ENCODE results near the gene BRD3OS.

BRD3OS gene

DNA sequence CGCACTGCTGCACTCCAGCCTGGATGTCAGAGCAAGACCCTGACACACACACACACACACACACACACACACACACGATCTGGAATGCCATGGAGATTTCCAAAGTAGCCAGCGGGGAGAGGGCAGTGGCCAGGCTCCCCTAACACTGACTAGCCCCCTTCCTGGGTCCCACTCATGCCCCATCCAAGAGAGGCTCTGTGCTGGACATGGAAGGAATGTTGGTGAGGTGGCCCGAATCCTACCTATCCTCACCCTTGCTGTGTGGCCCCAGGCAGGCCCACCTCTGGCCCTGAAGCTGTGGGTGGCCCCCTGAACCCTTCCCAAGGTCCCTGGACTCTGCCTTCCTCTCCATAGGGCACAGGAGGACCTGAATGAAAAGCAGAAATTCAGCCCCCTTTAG lies 35.3 kb downstream of the BRD3OS start:
- Histone ChIP-seq H3K9ac (ENCODE audit: low read depth, low read length) (no peak overlapping the region), H3K4me1 (ENCODE audit: control insufficient read depth, insufficient read depth, low read length) (peaks cover 1% of the 10 kb centered on the region), H3K36me3 (ENCODE audit: control insufficient read depth, insufficient read depth, low read length) (peaks cover 8% of the 10 kb centered on the region), H3K9me3 (ENCODE audit: control insufficient read depth, insufficient read depth, low read length) (no peaks in the 10 kb centered on the region), H3K4me3 (ENCODE audit: low read depth, low read length) (no peak overlapping the region), H3K27me3 (ENCODE audit: control insufficient read depth, insufficient read depth, low read length) (no peaks in the 10 kb centered on the region)

DNA sequence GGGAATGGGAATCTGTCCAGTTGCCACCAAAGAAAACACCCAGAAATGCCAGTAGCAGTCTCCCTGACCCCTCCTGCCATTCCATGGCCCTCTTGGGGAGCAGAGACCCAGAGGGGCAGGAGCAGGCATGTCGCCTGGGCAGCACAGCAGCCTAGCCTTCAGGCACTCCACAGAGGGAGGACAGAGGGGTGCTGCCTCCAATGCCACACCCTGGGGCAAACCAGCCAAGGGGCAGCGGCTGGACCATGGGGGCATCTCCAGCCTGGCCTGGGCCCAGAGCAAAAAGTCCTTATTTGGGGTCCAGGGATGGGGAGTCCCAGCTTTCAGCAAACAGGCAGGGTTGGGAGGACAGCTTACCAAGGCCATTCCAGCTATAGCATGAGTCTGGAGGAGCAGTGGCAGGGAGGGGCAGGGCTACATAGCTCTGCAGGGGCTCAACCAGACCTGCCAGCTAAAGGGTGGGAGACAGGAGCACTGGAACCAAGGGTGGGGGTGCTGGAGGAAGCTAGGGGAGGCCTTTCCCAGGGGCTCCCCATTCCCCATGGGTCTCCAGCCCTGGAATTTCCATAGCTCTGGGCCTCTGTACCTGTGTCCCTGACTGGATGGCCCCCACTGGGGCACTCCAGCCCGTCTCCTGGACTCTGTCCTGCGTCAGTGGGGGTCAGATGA lies 35.9 kb downstream of the BRD3OS start:
- H3K27me3 ChIP-seq (ENCODE audit: control insufficient read depth, insufficient read depth, low read length), result no peaks in the 10 kb centered on the region
- H3K4me1 ChIP-seq (ENCODE audit: control insufficient read depth, insufficient read depth, low read length), result peaks cover 4% of the 10 kb centered on the region
- no peak overlapping the region for H3K4me3 ChIP-seq (ENCODE audit: low read depth, low read length)
- no peak overlapping the region for H3K9ac ChIP-seq (ENCODE audit: low read depth, low read length)
- no peaks in the 10 kb centered on the region for H3K9me3 ChIP-seq (ENCODE audit: control insufficient read depth, insufficient read depth, low read length)
- H3K36me3 ChIP-seq (ENCODE audit: control insufficient read depth, insufficient read depth, low read length), result peaks cover 8% of the 10 kb centered on the region

DNA sequence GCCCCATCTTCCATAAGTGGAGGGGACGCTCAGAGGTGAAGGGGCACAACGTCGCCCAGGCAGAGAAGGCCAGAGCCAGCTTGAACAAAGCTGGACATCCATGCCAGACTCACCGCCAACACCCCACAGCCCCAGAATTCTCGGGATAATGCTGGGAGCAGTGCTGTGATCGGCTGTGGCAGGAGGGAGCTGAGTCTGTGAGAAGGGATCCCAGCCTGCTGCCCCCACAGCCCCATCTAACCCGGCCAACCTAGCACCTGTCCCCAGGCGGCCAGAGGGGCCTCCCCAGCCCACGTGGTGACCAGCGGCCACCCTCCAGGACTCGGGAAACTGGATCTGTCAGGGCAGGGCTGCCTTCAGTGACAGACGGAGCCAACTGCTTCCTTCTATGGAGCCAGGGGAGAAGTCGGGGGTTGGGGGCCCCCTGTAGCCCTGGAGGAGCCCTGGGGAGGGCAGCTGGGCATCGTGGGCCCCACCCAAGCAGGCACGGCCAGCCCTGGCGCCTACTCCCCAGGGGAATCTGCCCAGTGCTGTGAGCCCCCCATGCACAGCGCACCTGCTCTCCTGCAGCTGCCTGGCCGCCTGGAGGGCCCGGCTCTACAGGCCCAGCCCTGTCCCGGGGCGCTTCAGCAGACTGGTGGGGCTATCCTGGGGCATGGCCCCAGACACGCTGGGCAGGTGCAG lies 36.5 kb downstream of the BRD3OS start:
- Histone ChIP-seq H3K9ac (ENCODE audit: low read depth, low read length) (peak overlapping the region; percentile 47), H3K9me3 (ENCODE audit: control insufficient read depth, insufficient read depth, low read length) (no peaks in the 10 kb centered on the region), H3K4me3 (ENCODE audit: low read depth, low read length) (no peak overlapping the region), H3K27me3 (ENCODE audit: control insufficient read depth, insufficient read depth, low read length) (no peaks in the 10 kb centered on the region), H3K4me1 (ENCODE audit: control insufficient read depth, insufficient read depth, low read length) (peaks cover 4% of the 10 kb centered on the region), H3K36me3 (ENCODE audit: control insufficient read depth, insufficient read depth, low read length) (peaks cover 8% of the 10 kb centered on the region)

DNA sequence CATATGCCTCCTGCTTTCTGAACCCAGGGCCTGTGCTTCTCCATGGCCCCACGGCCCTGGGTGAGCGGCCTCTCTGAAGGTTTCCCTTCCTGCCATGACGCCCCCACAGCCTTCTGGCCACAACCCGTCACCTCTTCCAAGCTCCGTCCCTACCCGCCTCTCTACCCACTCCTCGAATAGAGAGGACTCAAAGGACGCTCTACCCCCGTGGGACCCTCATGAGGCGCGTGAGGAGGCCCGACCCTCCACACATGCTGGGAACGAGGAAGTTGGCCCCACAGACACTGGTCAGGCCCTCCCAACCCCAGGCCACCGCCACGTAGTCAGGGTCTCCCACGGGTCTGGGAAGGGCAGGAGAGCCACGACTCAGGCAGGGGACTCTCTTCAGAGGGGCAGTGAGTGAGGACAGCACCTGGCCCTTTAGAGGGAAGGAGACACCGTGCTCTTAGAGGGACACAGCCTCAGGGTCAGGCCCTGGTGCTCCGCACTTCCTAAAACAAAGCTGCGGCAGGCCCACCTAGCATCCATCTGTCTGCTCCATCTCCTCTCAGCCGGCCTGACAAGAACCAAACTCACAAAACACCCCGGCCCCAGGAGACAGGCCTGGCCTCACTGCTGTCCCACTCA lies 37.3 kb downstream of the BRD3OS start:
- H3K27me3 ChIP-seq (ENCODE audit: control insufficient read depth, insufficient read depth, low read length), result no peaks in the 10 kb centered on the region
- H3K36me3 ChIP-seq (ENCODE audit: control insufficient read depth, insufficient read depth, low read length), result peaks cover 5% of the 10 kb centered on the region
- H3K4me1 ChIP-seq (ENCODE audit: control insufficient read depth, insufficient read depth, low read length), result peaks cover 4% of the 10 kb centered on the region
- no peaks in the 10 kb centered on the region for H3K9me3 ChIP-seq (ENCODE audit: control insufficient read depth, insufficient read depth, low read length)
- peak overlapping the region; percentile 47 for H3K9ac ChIP-seq (ENCODE audit: low read depth, low read length)
- no peak overlapping the region for H3K4me3 ChIP-seq (ENCODE audit: low read depth, low read length)

DNA sequence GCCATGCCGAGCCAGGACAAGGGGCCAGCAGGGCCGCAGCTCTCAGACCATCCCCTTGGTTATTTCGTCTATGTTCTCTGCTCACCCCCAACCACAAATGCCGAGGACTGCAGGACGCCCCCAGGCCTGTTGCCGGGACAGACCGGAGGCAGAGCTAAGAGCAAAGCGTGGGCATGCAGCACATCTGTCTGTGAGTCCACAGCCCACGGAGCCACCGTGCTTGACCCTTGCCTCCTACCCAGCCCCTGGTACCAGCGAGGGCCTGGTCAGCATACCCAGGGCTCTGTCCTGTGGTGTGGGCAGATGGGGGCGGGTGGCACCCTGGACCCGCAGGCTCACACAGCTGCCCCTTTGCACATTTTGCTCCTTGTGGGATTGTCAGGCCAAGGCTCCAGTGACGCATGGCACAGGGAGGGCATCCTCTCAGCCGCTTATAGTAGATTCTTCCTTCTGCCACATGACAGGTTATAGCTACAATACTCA lies 37.8 kb downstream of the BRD3OS start:
- Histone ChIP-seq H3K9ac (ENCODE audit: low read depth, low read length) (peak overlapping the region; percentile 47), H3K27me3 (ENCODE audit: control insufficient read depth, insufficient read depth, low read length) (no peaks in the 10 kb centered on the region), H3K4me1 (ENCODE audit: control insufficient read depth, insufficient read depth, low read length) (peaks cover 4% of the 10 kb centered on the region), H3K9me3 (ENCODE audit: control insufficient read depth, insufficient read depth, low read length) (no peaks in the 10 kb centered on the region), H3K36me3 (ENCODE audit: control insufficient read depth, insufficient read depth, low read length) (peaks cover 5% of the 10 kb centered on the region), H3K4me3 (ENCODE audit: low read depth, low read length) (no peak overlapping the region)

DNA sequence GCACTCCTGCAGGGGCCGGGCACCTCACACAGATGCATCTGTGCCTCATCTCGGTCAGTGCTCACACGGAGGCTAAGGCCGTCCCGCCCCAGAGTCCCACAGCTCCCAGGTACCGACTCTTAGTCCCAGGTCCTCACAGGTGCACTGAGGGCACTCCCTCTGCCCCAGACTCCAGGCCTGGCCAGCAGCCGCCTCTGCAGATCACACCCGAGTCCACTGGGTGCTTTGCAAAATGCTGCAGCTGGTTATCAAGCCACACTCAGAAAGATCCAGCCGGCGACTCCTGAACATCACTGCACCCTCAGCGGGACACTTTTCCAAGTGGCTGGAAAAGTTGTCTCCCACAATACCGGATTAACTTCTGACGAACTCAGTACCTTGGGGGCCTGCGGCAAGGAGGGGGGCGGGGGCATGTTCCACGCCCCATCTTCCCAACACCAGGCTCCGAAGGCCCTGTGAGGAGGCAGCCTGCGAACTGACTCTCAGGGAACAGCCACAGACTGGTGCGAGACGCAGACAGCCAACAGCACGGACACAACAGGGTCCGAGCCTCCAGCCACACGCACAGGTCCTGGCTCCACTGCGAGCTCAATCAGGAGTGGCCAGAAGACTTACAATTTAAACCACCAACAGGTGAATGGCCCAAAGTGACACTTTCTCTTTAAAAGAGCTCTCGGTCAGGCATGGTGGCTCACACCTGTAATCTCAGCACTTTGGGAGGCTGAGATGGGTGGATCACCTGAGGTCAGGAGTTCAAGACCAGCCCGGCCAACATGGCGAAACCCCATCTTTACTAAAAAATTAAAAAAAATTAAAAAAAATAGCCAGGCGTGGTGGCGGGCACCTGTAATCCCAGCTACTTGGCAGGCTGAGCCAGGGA lies 38.5 kb downstream of the BRD3OS start:
- Histone ChIP-seq H3K27me3 (ENCODE audit: control insufficient read depth, insufficient read depth, low read length) (no peaks in the 10 kb centered on the region), H3K36me3 (ENCODE audit: control insufficient read depth, insufficient read depth, low read length) (peaks cover 3% of the 10 kb centered on the region), H3K9me3 (ENCODE audit: control insufficient read depth, insufficient read depth, low read length) (no peaks in the 10 kb centered on the region), H3K4me3 (ENCODE audit: low read depth, low read length) (no peak overlapping the region), H3K9ac (ENCODE audit: low read depth, low read length) (no peak overlapping the region), H3K4me1 (ENCODE audit: control insufficient read depth, insufficient read depth, low read length) (peaks cover 4% of the 10 kb centered on the region)

DNA sequence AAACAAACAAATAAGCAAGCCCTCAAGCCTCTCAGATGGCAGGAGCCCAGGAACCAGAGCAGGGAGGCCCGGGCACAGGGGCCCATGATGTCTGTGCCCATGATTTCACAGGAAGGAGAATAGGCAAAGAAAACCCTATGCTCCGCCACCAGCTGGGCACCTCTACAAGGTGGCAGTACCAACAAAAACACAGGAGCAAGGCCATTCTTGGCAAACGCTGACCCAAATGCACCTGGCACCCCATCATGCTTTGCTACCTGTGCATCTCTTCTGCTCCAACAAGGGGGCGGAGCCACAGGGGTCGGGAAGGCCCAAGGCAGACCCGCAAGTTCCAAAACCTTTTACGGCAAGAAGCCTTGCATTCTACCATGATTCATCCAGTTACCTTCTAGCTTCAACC lies 39.4 kb downstream of the BRD3OS start:
- Histone ChIP-seq H3K4me3 (ENCODE audit: low read depth, low read length) (no peak overlapping the region), H3K4me1 (ENCODE audit: control insufficient read depth, insufficient read depth, low read length) (peaks cover 4% of the 10 kb centered on the region), H3K9me3 (ENCODE audit: control insufficient read depth, insufficient read depth, low read length) (no peaks in the 10 kb centered on the region), H3K9ac (ENCODE audit: low read depth, low read length) (no peak overlapping the region), H3K36me3 (ENCODE audit: control insufficient read depth, insufficient read depth, low read length) (peaks cover 3% of the 10 kb centered on the region), H3K27me3 (ENCODE audit: control insufficient read depth, insufficient read depth, low read length) (peaks cover 6% of the 10 kb centered on the region)

DNA sequence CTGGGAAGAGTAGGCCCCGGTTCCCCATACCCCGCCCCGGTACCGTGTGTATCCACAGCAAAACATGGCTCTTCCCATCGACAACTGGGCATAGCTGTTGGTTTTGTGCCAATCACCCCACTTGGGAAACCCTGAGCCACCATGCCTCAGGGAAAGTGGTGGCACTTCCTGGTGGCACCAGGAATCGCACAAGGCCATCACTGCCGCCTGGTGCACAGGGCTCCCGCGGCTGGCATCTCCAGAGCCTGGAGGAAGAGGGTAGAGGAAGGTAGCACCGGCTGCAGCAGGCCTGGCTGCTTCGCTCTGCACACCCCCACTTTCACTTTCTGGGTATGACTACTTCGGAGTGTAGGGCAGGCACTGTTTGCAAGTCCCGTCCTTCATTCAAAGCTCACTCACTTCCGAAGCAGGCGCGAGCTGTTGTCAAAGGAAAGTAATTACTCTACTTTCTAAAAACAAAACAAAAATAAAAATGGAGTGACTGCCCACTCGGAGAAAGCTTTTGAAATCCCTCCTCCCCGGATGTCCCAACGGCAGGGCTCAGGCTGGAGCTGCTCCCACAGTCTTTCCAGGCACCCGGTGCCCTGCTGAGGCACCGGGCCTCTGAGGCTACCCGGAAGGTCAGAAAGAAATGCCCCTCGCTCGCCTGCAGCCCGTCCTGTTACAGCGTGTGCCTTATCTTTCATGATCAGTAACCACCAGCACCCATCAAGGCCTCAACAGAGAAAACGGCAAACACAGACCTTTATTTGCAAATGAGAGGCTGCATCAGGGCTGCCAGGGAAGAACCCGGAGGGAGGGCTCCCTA lies 40.5 kb downstream of the BRD3OS start:
- Histone ChIP-seq H3K9me3 (ENCODE audit: control insufficient read depth, insufficient read depth, low read length) (no peaks in the 10 kb centered on the region), H3K9ac (ENCODE audit: low read depth, low read length) (peak overlapping the region; percentile 88), H3K4me3 (ENCODE audit: low read depth, low read length) (peak overlapping the region; percentile 88)

DNA sequence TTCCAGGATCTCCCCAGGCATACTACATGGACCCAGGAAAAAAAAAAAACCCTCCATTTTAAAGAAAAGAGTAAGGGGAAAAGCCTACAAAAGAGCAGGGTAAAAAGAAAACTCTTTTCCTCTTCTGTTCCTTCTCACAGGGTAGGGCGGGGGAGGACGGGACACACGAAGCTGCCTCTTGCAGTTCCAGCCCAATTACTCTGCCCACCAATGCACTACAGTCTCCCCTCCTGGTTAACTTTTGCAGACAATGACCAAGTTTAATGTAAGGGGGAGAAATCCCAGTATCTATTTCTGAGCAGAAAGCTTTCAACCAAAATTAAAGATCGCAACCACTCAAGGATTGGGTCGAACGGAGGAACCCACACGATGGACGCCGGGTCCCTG lies 41.2 kb downstream of the BRD3OS start:
- Histone ChIP-seq H3K27me3 (ENCODE audit: control insufficient read depth, insufficient read depth, low read length) (peaks cover 9% of the 10 kb centered on the region), H3K4me3 (ENCODE audit: low read depth, low read length) (peak overlapping the region; percentile 88), H3K9ac (ENCODE audit: low read depth, low read length) (peak overlapping the region; percentile 88), H3K9me3 (ENCODE audit: control insufficient read depth, insufficient read depth, low read length) (no peaks in the 10 kb centered on the region), H3K4me1 (ENCODE audit: control insufficient read depth, insufficient read depth, low read length) (peaks cover 4% of the 10 kb centered on the region), H3K36me3 (ENCODE audit: control insufficient read depth, insufficient read depth, low read length) (peaks cover 3% of the 10 kb centered on the region)

More for the DNA sequence above, 40.5 kb downstream of the BRD3OS start:
- peaks cover 9% of the 10 kb centered on the region for H3K27me3 ChIP-seq (ENCODE audit: control insufficient read depth, insufficient read depth, low read length)
- peaks cover 4% of the 10 kb centered on the region for H3K4me1 ChIP-seq (ENCODE audit: control insufficient read depth, insufficient read depth, low read length)
- peaks cover 3% of the 10 kb centered on the region for H3K36me3 ChIP-seq (ENCODE audit: control insufficient read depth, insufficient read depth, low read length)

DNA sequence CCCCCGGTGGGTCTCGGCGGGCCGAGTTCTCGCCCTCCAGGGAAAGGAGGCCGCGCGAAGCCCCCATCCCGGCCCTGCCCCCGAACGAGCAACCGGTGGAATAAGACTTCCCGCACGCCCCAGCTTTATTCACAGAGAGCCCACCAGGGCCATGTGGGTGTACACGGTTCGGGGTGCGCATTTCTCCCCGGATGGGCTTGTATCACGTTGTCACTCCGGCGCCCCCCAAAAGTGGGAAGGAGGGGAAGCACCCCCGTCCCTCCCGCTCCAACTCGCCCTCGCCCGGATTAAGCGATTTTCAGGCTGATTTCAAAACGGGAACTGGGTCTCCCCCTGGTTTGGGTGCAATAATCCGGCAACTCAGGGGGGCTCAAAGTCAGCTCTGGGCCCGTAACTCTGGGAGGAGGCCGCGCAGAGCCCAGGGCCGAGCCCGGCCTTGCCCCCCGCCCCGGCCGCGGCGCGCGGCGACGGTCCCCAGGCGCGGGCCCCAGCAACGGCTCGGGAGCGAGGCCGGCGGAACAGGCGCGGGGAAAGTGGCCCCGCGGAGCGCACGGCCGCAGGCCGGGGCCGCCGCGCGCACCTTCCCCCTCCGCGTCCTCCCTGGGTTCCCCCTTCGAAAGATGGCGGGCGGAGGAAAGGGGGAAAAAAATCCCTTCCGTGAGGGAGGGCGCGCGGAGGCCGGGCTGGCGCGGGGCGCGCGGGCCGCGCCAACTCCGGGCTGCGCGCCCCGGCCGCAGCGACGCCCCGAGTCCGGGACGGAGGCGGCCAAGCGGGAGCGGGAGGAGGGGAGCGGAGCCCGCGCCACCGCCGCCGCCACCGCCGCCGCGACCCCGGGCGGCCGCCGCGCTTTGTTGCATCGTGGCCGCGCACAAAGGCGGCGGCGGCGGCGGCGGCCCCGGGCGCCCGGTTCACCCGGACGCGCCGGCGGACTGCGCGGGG lies 41.9 kb downstream of the BRD3OS start:
- H3K36me3 ChIP-seq (ENCODE audit: control insufficient read depth, insufficient read depth, low read length), result peaks cover 3% of the 10 kb centered on the region
- peak overlapping the region; percentile 88 for H3K9ac ChIP-seq (ENCODE audit: low read depth, low read length)

More for the DNA sequence above, 41.9 kb downstream of the BRD3OS start:
- Histone ChIP-seq H3K27me3 (ENCODE audit: control insufficient read depth, insufficient read depth, low read length) (peaks cover 9% of the 10 kb centered on the region), H3K4me3 (ENCODE audit: low read depth, low read length) (peak overlapping the region; percentile 88), H3K4me1 (ENCODE audit: control insufficient read depth, insufficient read depth, low read length) (peaks cover 4% of the 10 kb centered on the region), H3K9me3 (ENCODE audit: control insufficient read depth, insufficient read depth, low read length) (no peaks in the 10 kb centered on the region)
